Measurements from ENCODE around the gene GOLM1. TPM values are rescaled to one million over a fixed set of nuclear protein-coding genes. Genes with fewer than 3 reads are reported as not detected.
A peak's percentile ranks its signal among the peaks of the same experiment; 100 is the strongest.

The GOLM1 gene
- total and polyA plus RNA-seq, 2 donors from 2014 or later = 88.6 to 133 TPM

DNA sequence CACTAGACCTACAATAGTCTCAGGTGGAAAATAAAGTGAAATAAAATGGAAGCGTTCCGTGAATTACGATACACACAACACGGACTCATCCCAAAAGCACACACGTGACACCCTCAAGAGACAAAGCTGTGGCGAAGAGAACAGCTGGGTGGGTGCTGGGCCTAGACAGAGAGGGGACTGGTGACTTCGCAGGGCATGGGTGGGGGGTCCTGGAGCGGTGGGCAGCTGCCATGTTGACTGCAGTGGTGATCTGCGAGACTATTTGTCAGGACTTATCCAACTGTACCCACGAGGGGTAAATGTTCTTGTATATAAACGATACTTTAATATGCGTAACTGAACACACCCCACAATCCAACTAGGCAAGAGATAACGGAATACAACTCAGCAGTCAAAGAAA is 52.0 kb downstream of the GOLM1 start:
- TF ChIP-seq CTCF (IDR thresholded peaks at IDR 0.05; ENCODE audit: borderline replicate concordance, extremely low read depth, insufficient read depth) = no peak
- DNase-seq = no peak
- Histone ChIP-seq H3K4me3 (ENCODE audit: low read length in 3 of 3) (no peak overlapping the region), H3K9ac (ENCODE audit: low read length in 3 of 3) (no peak overlapping the region), H3K36me3 (ENCODE audit: control insufficient read depth in 2 of 3, insufficient read depth in 3 of 3, low read length in 3 of 3) (no peaks in the 10 kb centered on the region), H3K9me3 (ENCODE audit: control insufficient read depth in 2 of 3, insufficient read depth in 1 of 3, low read length in 3 of 3) (no peaks in the 10 kb centered on the region), H3K27me3 (ENCODE audit: control insufficient read depth, insufficient read depth, low read length) (no peaks in the 10 kb centered on the region), H3K4me1 (ENCODE audit: control insufficient read depth in 2 of 3, insufficient read depth in 2 of 3, low read depth in 1 of 3, low read length in 3 of 3) (peaks cover 0 to 6% (median 0%) of the 10 kb centered on the region in 3 donors), H3K27ac (ENCODE audit: low read depth in 2 of 2, low read length in 2 of 2) (no peak overlapping the region)
- FAIRE-seq = no peak
- intact Hi-C loops (cut with DNase I) = no loop called here

DNA sequence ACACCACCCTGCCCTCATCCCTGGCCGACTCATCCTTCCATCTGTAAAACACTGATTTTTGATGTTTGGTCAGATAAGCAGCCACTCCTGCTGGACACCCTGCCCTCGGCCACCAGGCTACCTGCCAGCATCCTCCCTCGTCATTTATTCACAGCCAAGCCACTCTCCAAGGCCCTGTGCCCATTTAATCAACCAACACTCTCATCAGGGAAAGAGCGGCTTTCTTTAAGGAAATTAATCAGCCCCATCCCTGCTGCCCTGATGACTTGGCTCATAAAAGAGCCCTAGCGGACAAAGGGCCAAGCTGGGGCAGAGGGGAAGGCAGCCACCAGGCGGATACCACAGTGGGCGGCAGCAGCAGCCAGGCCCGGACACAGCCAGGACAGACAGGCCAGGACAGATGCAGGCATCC is 52.4 kb downstream of the GOLM1 start:
- DNase-seq (no peak), FAIRE-seq (no peak)
- intact Hi-C loops (cut with DNase I) = no loop called here
- Histone ChIP-seq H3K36me3 (ENCODE audit: control insufficient read depth in 2 of 3, insufficient read depth in 3 of 3, low read length in 3 of 3) (no peaks in the 10 kb centered on the region), H3K9me3 (ENCODE audit: control insufficient read depth in 2 of 3, insufficient read depth in 1 of 3, low read length in 3 of 3) (no peaks in the 10 kb centered on the region), H3K4me1 (ENCODE audit: control insufficient read depth in 2 of 3, insufficient read depth in 2 of 3, low read depth in 1 of 3, low read length in 3 of 3) (peaks cover 0 to 6% (median 0%) of the 10 kb centered on the region in 3 donors), H3K27me3 (ENCODE audit: control insufficient read depth, insufficient read depth, low read length) (no peaks in the 10 kb centered on the region), H3K4me3 (ENCODE audit: low read length in 3 of 3) (no peak overlapping the region), H3K9ac (ENCODE audit: low read length in 3 of 3) (no peak overlapping the region), H3K27ac (ENCODE audit: low read depth in 2 of 2, low read length in 2 of 2) (no peak overlapping the region)
- no peak for TF ChIP-seq CTCF (IDR thresholded peaks at IDR 0.05; ENCODE audit: borderline replicate concordance, extremely low read depth, insufficient read depth)

DNA sequence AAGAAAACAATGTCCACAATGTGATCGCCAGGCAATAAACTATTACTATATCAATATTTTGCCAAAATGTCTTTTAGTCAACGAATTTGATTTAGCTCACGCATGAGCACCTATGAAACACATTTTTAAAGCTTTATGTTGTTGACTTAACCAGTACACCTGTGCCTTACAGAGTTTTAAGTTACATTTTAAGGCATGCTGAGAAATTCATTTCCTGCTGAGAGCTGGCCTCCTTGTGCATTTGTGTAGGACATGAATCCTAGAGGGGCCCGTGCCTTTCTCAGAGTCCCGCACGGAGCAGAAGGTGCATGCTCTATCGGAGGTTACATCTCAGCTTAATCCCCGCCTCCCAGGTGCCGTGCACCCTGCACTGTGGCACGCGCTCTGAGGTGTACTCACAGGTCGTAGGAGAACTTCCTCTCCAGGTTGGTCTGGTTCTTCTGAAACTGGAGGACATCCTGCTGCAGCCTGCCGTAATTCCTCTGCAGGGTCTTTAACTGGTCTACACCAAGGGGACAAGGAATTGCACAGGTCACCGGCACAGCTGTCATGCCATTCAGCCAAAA is 53.2 kb downstream of the GOLM1 start:
- DNase-seq = peak in 2 of 5 donors; percentile 37
- Histone ChIP-seq H3K9me3 (ENCODE audit: control insufficient read depth in 2 of 3, insufficient read depth in 1 of 3, low read length in 3 of 3) (no peaks in the 10 kb centered on the region), H3K4me1 (ENCODE audit: control insufficient read depth in 2 of 3, insufficient read depth in 2 of 3, low read depth in 1 of 3, low read length in 3 of 3) (peaks cover 0 to 6% (median 5%) of the 10 kb centered on the region in 3 donors), H3K27me3 (ENCODE audit: control insufficient read depth, insufficient read depth, low read length) (no peaks in the 10 kb centered on the region), H3K9ac (ENCODE audit: low read length in 3 of 3) (no peak overlapping the region), H3K36me3 (ENCODE audit: control insufficient read depth in 2 of 3, insufficient read depth in 3 of 3, low read length in 3 of 3) (no peaks in the 10 kb centered on the region), H3K27ac (ENCODE audit: low read depth in 2 of 2, low read length in 2 of 2) (no peak overlapping the region), H3K4me3 (ENCODE audit: low read length in 3 of 3) (no peak overlapping the region)
- TF ChIP-seq CTCF (IDR thresholded peaks at IDR 0.05; ENCODE audit: borderline replicate concordance, extremely low read depth, insufficient read depth) = no peak
- intact Hi-C loops (cut with DNase I) = no loop called here
- no peak for FAIRE-seq

DNA sequence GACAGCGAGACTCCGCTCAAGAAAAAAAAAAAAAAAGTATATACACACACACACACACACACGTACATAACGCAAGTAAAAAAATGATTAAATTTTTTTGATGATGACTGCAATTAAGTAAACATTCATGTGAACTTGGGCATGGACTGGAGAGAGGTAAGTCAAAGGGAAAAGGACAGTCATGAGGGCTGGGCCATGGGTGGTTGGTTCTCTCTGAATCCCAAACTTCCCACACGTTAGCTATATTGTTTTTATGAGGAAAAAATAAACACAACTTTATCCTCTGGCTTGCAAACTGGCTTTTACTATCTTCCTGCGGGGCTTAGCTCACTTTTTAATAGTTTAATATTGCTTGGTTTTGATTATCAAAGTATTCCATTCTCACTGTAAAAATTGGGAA is 53.7 kb downstream of the GOLM1 start:
- Histone ChIP-seq H3K27me3 (ENCODE audit: control insufficient read depth, insufficient read depth, low read length) (no peaks in the 10 kb centered on the region), H3K4me1 (ENCODE audit: control insufficient read depth in 2 of 3, insufficient read depth in 2 of 3, low read depth in 1 of 3, low read length in 3 of 3) (peaks cover 0 to 10% (median 8%) of the 10 kb centered on the region in 3 donors), H3K27ac (ENCODE audit: low read depth in 2 of 2, low read length in 2 of 2) (no peak overlapping the region), H3K9me3 (ENCODE audit: control insufficient read depth in 2 of 3, insufficient read depth in 1 of 3, low read length in 3 of 3) (no peaks in the 10 kb centered on the region), H3K4me3 (ENCODE audit: low read length in 3 of 3) (no peak overlapping the region), H3K9ac (ENCODE audit: low read length in 3 of 3) (no peak overlapping the region), H3K36me3 (ENCODE audit: control insufficient read depth in 2 of 3, insufficient read depth in 3 of 3, low read length in 3 of 3) (no peaks in the 10 kb centered on the region)
- FAIRE-seq (no peak), DNase-seq (no peak)
- intact Hi-C loops (cut with DNase I) = no loop called here
- TF ChIP-seq CTCF (IDR thresholded peaks at IDR 0.05; ENCODE audit: borderline replicate concordance, extremely low read depth, insufficient read depth) = no peak

Data from kidney (tissue), 14 donors.